Neural cell (in vitro differentiated cells): ENCODE data around the gene DCX. TPM values are rescaled to one million over a fixed set of nuclear protein-coding genes. Genes with fewer than 3 reads are reported as not detected.

Experiments
- H2AFZ ChIP-seq: fragments of 200-600, 300-800 bp; sonication (generic), shearing (Covaris generic); 2 replicates; pipeline ENCODE4 v1.6.0; 2014; ENCODE audit warnings: low read depth, mild to moderate bottlenecking, antibody characterized with exemption, low read length, moderate library complexity
- H3F3A ChIP-seq: fragments of 200-600 bp; shearing (Covaris generic); 2 replicates; pipeline ENCODE4 v1.6.1; 2016; ENCODE audit warnings: mild to moderate bottlenecking, moderate library complexity, mixed read lengths, antibody characterized with exemption, low read length; ENCODE audit not compliant: insufficient read depth, poor library complexity, severe bottlenecking
- H3K27ac ChIP-seq: fragments of 200-600, 300-800 bp; sonication (generic), shearing (Covaris generic); 2 replicates; pipeline ENCODE4 v1.5.1; 2014; ENCODE audit warnings: mild to moderate bottlenecking, low read length, moderate library complexity
- H3K27me3 ChIP-seq: fragments of 300-800, 200-600 bp; sonication (generic), shearing (Covaris generic); 2 replicates; pipeline ENCODE4 v1.6.0; 2014; ENCODE audit warnings: mild to moderate bottlenecking, low read depth, low read length, moderate library complexity; ENCODE audit not compliant: insufficient read depth
- H3K36me3 ChIP-seq: fragments of 300-800, 200-600 bp; sonication (generic), shearing (Covaris generic); 2 replicates; pipeline ENCODE4 v1.5.1; 2014; ENCODE audit warnings: mild to moderate bottlenecking, antibody characterized with exemption, low read length, moderate library complexity; ENCODE audit not compliant: insufficient read depth
- H3K4me2 ChIP-seq: fragments of 300-800, 200-600 bp; sonication (generic), shearing (Covaris generic); 2 replicates; pipeline ENCODE4 v1.6.0; 2014; ENCODE audit warnings: mild to moderate bottlenecking, low read length
- H3K4me3 ChIP-seq: fragments of 300-800, 200-600 bp; sonication (generic), shearing (Covaris generic); 2 replicates; pipeline ENCODE4 v1.5.1; 2014; ENCODE audit warnings: mild to moderate bottlenecking, low read length, moderate library complexity
- H3K79me2 ChIP-seq: fragments of 200-600 bp; shearing (Covaris generic); replicated peaks from 2 replicates; pipeline ENCODE4 v1.6.0; 2014; ENCODE audit warnings: mild to moderate bottlenecking, low read length, moderate library complexity; ENCODE audit not compliant: insufficient read depth
- H3K9ac ChIP-seq: fragments of 300-800, 200-600 bp; sonication (generic), shearing (Covaris generic); 2 replicates; pipeline ENCODE4 v1.6.1; 2016; ENCODE audit warnings: mild to moderate bottlenecking, low read length, mixed read lengths
- H3K9me2 ChIP-seq: fragments of 200-600 bp; shearing (Covaris generic); 2 replicates; pipeline ENCODE4 v1.6.1; 2016; ENCODE audit warnings: mild to moderate bottlenecking, low read length, mixed read lengths; ENCODE audit not compliant: insufficient read depth
- H3K9me3 ChIP-seq: fragments of 200-600, 300-800 bp; sonication (generic), shearing (Covaris generic); 2 replicates; pipeline ENCODE4 v1.6.1; 2016; ENCODE audit warnings: mild to moderate bottlenecking, mixed run types, low read length, moderate library complexity, mixed read lengths
- H4K20me1 ChIP-seq: fragments of 200-600 bp; shearing (Covaris generic); 2 replicates; pipeline ENCODE4 v1.6.1; 2016; ENCODE audit warnings: mild to moderate bottlenecking, mixed run types; ENCODE audit not compliant: insufficient read depth
- CTCF ChIP-seq: fragments of 450-650 bp; IDR thresholded peaks from 2 replicates; pipeline ENCODE4 v1.5.1; 2014; ENCODE audit warnings: antibody characterized with exemption, mild to moderate bottlenecking, moderate library complexity; ENCODE audit not compliant: poor library complexity, severe bottlenecking
- EP300 ChIP-seq: fragments of 450-650 bp; conservative IDR thresholded peaks from 2 replicates; pipeline ENCODE4 v1.6.1; 2014; ENCODE audit warnings: antibody characterized with exemption, mild to moderate bottlenecking, moderate library complexity; ENCODE audit not compliant: poor library complexity, severe bottlenecking
- EZH2 ChIP-seq: fragments of 200-600, 300-800 bp; shearing (Covaris generic), sonication (generic); IDR thresholded peaks from 2 replicates; pipeline ENCODE4 v1.6.1; 2014; ENCODE audit warnings: antibody characterized with exemption, low read length, borderline replicate concordance, mild to moderate bottlenecking; ENCODE audit not compliant: insufficient read depth, poor library complexity, severe bottlenecking
- MXI1 ChIP-seq: fragments of 450-650 bp; conservative IDR thresholded peaks from 2 replicates; pipeline ENCODE4 v1.6.1; 2014; ENCODE audit warnings: antibody characterized with exemption, mild to moderate bottlenecking; ENCODE audit not compliant: poor library complexity, severe bottlenecking
- POLR2AphosphoS5 ChIP-seq: IDR thresholded peaks from 2 replicates; pipeline ENCODE4 v1.6.1; 2012
- RAD21 ChIP-seq: fragments of 450-650 bp; conservative IDR thresholded peaks from 2 replicates; pipeline ENCODE4 v1.6.1; 2014; ENCODE audit warnings: antibody characterized with exemption, mild to moderate bottlenecking, moderate library complexity
- REST ChIP-seq: IDR thresholded peaks from 2 replicates; pipeline ENCODE4 v1.6.1; 2012; ENCODE audit warnings: borderline replicate concordance
- SMC3 ChIP-seq: fragments of 450-650 bp; conservative IDR thresholded peaks from 2 replicates; pipeline ENCODE4 v1.6.1; 2014; ENCODE audit warnings: antibody characterized with exemption, mild to moderate bottlenecking, moderate library complexity; ENCODE audit not compliant: poor library complexity
- TAF1 ChIP-seq: IDR thresholded peaks from 2 replicates; pipeline ENCODE4 v1.6.1; 2012; ENCODE audit warnings: low read depth
- polyA plus RNA-seq: library from polyadenylated mRNA; depleted of rRNA; stranded (reverse); fragments of >200 nt; gene quantifications from 2 replicates; pipeline ENCODE4 v1.2.3, GENCODE V29; 2014

The DCX gene
- polyA plus RNA-seq, 1 donor from 2014 or later: 180 TPM

- TF ChIP-seq EZH2: no peak
- TF ChIP-seq REST: peak; percentile 94
- peak; percentile 59 for TF ChIP-seq EP300
- TF ChIP-seq POLR2AphosphoS5: peak; percentile 67
- TF ChIP-seq CTCF: no peak
- Histone ChIP-seq H3K4me3 (peak overlapping the region; percentile 43), H2AFZ (no peak overlapping the region)
These were observed 156.9 kb downstream of the DCX start for GRCh38 chrX:111254896-111255693.

GRCh38 chrX:111244235-111244750 lies 167.7 kb downstream of the DCX start:
- peak; percentile 87 for TF ChIP-seq RAD21
- peak; percentile 80 for TF ChIP-seq CTCF
- TF ChIP-seq SMC3: peak; percentile 87
- no peak for TF ChIP-seq EP300
- no peak for TF ChIP-seq POLR2AphosphoS5
- no peak for TF ChIP-seq MXI1
- TF ChIP-seq REST: no peak
- no peak for TF ChIP-seq TAF1
- no peak for TF ChIP-seq EZH2
- Histone ChIP-seq H3F3A (no peaks in the 10 kb centered on the region), H3K4me3 (no peak overlapping the region), H3K9me3 (no peaks in the 10 kb centered on the region), H4K20me1 (no peaks in the 10 kb centered on the region), H3K36me3 (no peaks in the 10 kb centered on the region), H3K9ac (no peak overlapping the region), H3K9me2 (no peaks in the 10 kb centered on the region), H3K27ac (no peak overlapping the region), H3K27me3 (no peaks in the 10 kb centered on the region), H3K79me2 (no peaks in the 10 kb centered on the region), H3K4me2 (no peak overlapping the region), H2AFZ (no peak overlapping the region)

More at GRCh38 chrX:111254896-111255693, 156.9 kb downstream of the DCX start:
- no peaks in the 10 kb centered on the region for H3K79me2 ChIP-seq
- H3K9me2 ChIP-seq: no peaks in the 10 kb centered on the region
- H3K36me3 ChIP-seq: no peaks in the 10 kb centered on the region
- no peaks in the 10 kb centered on the region for H3K27me3 ChIP-seq
- H3K9ac ChIP-seq: peak overlapping the region; percentile 36
- H3K4me2 ChIP-seq: peak overlapping the region; percentile 39
- peak overlapping the region; percentile 89 for H3K27ac ChIP-seq
- H3F3A ChIP-seq: no peaks in the 10 kb centered on the region
- H3K9me3 ChIP-seq: no peaks in the 10 kb centered on the region
- no peaks in the 10 kb centered on the region for H4K20me1 ChIP-seq
